ENCODE results near the gene SIM1.

Gene SIM1

GRCh38 chr6:100461278-100461916, 3.3 kb downstream of the SIM1 start:
- H3K4me3 ChIP-seq (ENCODE audit: low read length, poor library complexity, severe bottlenecking): no peak overlapping the region

GRCh38 chr6:100460650-100461204, 4.0 kb downstream of the SIM1 start:
- H4K20me1 ChIP-seq (ENCODE audit: insufficient read depth, low read length, poor library complexity, severe bottlenecking): no peaks in the 10 kb centered on the region
- no peaks in the 10 kb centered on the region for H3F3A ChIP-seq (ENCODE audit: low read depth)
- no peaks in the 10 kb centered on the region for H3K9me2 ChIP-seq (replicated peaks; ENCODE audit: low read depth, low read length)
- no peak overlapping the region for H3K4me3 ChIP-seq (ENCODE audit: low read length, poor library complexity, severe bottlenecking)
- no peak for TF ChIP-seq EZH2phosphoT487 (IDR thresholded peaks at IDR 0.05; ENCODE audit: borderline replicate concordance)
- TF ChIP-seq CTCF (conservative IDR thresholded peaks at IDR 0.05; ENCODE audit: low read length): peak; percentile 80
- H3K9me3 ChIP-seq (ENCODE audit: insufficient read depth, low read depth, low read length): no peaks in the 10 kb centered on the region
- H3K4me2 ChIP-seq (ENCODE audit: low read depth, low read length, poor library complexity, severe bottlenecking): no peak overlapping the region
- H3K36me3 ChIP-seq (ENCODE audit: insufficient read depth, low read length): no peaks in the 10 kb centered on the region
- no peaks in the 10 kb centered on the region for H3K27me3 ChIP-seq (ENCODE audit: insufficient read depth, low read length, poor library complexity, severe bottlenecking)
- no peaks in the 10 kb centered on the region for H3K4me1 ChIP-seq (ENCODE audit: insufficient read depth, low read length, poor library complexity, severe bottlenecking)
- no peak overlapping the region for H2AFZ ChIP-seq (ENCODE audit: low read length)
- no peak overlapping the region for H3K9ac ChIP-seq (ENCODE audit: low read depth, low read length, poor library complexity, severe bottlenecking)
- no peaks in the 10 kb centered on the region for H3K79me2 ChIP-seq (ENCODE audit: insufficient read depth, low read length)

More at GRCh38 chr6:100461278-100461916, 3.3 kb downstream of the SIM1 start:
- Histone ChIP-seq H3K79me2 (ENCODE audit: insufficient read depth, low read length) (no peaks in the 10 kb centered on the region), H3K27me3 (ENCODE audit: insufficient read depth, low read length, poor library complexity, severe bottlenecking) (no peaks in the 10 kb centered on the region), H3K4me2 (ENCODE audit: low read depth, low read length, poor library complexity, severe bottlenecking) (no peak overlapping the region), H4K20me1 (ENCODE audit: insufficient read depth, low read length, poor library complexity, severe bottlenecking) (no peaks in the 10 kb centered on the region), H2AFZ (ENCODE audit: low read length) (no peak overlapping the region), H3K9me2 (replicated peaks; ENCODE audit: low read depth, low read length) (no peaks in the 10 kb centered on the region), H3K4me1 (ENCODE audit: insufficient read depth, low read length, poor library complexity, severe bottlenecking) (no peaks in the 10 kb centered on the region), H3K36me3 (ENCODE audit: insufficient read depth, low read length) (no peaks in the 10 kb centered on the region), H3F3A (ENCODE audit: low read depth) (no peaks in the 10 kb centered on the region), H3K9me3 (ENCODE audit: insufficient read depth, low read depth, low read length) (no peaks in the 10 kb centered on the region), H3K9ac (ENCODE audit: low read depth, low read length, poor library complexity, severe bottlenecking) (no peak overlapping the region)
- TF ChIP-seq EZH2phosphoT487 (IDR thresholded peaks at IDR 0.05; ENCODE audit: borderline replicate concordance): no peak
- no peak for TF ChIP-seq CTCF (conservative IDR thresholded peaks at IDR 0.05; ENCODE audit: low read length)

- Histone ChIP-seq H2AFZ (ENCODE audit: low read length) (no peak overlapping the region), H3K4me1 (ENCODE audit: insufficient read depth, low read length, poor library complexity, severe bottlenecking) (no peaks in the 10 kb centered on the region), H3K36me3 (ENCODE audit: insufficient read depth, low read length) (no peaks in the 10 kb centered on the region), H3K9me3 (ENCODE audit: insufficient read depth, low read depth, low read length) (no peaks in the 10 kb centered on the region), H3K9ac (ENCODE audit: low read depth, low read length, poor library complexity, severe bottlenecking) (no peak overlapping the region), H3K9me2 (replicated peaks; ENCODE audit: low read depth, low read length) (no peaks in the 10 kb centered on the region), H3K79me2 (ENCODE audit: insufficient read depth, low read length) (no peaks in the 10 kb centered on the region), H3K27me3 (ENCODE audit: insufficient read depth, low read length, poor library complexity, severe bottlenecking) (no peaks in the 10 kb centered on the region), H4K20me1 (ENCODE audit: insufficient read depth, low read length, poor library complexity, severe bottlenecking) (no peaks in the 10 kb centered on the region), H3F3A (ENCODE audit: low read depth) (no peaks in the 10 kb centered on the region), H3K4me2 (ENCODE audit: low read depth, low read length, poor library complexity, severe bottlenecking) (no peak overlapping the region), H3K4me3 (ENCODE audit: low read length, poor library complexity, severe bottlenecking) (no peak overlapping the region)
- TF ChIP-seq EZH2phosphoT487 (IDR thresholded peaks at IDR 0.05; ENCODE audit: borderline replicate concordance) (no peak), CTCF (conservative IDR thresholded peaks at IDR 0.05; ENCODE audit: low read length) (no peak)
Observed at GRCh38 chr6:100459592-100460184, 5.0 kb downstream of the SIM1 start.
